ENCODE data around the gene C21orf58.

The C21orf58 gene

DNA sequence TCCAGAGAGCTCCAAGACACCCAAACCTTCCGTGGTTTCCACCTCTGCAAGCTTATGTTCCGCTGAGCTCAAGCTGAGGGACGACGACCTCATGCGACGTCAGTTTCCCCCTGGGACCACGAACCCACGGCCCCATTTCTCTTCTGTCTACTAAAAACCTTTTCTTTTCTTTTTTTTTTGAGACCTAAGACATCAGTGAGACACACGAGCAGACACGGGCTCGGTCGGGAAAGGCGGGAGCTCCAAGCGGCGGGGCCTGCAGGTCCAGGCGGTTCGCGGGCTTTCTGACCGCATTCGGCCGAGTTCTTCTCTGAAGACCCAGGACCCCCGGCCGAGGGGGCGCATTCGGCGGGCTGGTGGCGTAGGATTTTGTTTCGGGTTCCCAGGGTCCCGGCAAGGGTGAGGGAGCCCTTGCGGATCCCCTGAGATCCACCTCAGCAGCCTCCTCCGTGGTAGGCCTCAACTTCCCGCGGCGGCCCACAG lies 402 bp downstream of the C21orf58 start:
- H3K4me3 ChIP-seq (ENCODE audit: low read depth in 1 of 2, low read length in 1 of 2): peak overlapping the region; percentile 96 to 100
- H3K27ac ChIP-seq: peak overlapping the region; percentile 94
- no peaks in the 10 kb centered on the region for H3K27me3 ChIP-seq
- no peak for TF ChIP-seq CTCF (IDR thresholded peaks at IDR 0.05)
- H3K4me1 ChIP-seq (ENCODE audit: control insufficient read depth in 1 of 2, insufficient read depth in 1 of 2, low read depth in 1 of 2, low read length in 1 of 2): peaks cover 47 to 49% of the 10 kb centered on the region in 2 experiments
- H3K36me3 ChIP-seq: peaks cover 4% of the 10 kb centered on the region
- no peaks in the 10 kb centered on the region for H3K9me3 ChIP-seq

DNA sequence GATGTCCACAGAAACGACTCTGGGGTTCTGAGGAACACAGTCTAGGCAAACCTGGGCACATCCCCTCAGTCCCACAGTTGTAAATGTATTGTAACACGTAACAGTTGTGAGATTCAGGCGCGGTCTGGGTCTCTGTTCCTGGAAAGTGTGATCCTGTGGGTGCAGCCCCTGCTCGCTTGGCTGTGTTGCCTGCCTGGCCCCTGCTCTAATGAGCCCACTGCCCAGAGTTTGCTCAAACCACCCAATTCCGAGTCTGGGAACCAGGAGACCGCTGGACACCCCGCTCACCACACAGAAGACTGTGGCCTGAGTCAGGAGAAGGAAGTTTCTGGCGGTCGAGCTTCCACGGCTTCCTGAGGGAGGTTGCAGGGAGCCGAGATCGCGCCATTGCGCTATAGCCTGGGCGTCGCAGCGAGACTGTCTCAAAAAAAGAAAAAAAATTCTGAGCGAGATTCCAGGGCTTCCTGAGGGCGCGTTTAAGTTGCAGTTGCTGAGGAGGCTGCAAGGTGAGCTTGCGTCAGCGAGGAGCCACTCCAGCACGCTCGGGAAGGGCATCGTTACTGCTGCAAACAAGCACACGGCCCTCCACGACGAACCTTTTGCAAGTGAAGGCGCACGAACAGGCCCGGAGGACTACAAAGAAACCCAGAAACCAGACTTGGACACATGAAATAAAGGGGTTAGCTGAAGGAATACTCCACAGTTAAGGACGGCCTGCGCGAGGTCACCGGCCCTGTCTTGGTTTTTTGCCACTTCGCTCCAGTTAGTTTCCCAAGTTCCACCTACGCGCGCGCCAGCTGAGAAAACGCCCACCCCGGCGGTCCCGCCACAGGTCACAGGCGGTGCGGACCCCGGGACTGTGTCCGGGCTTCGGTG lies 1.1 kb downstream of the C21orf58 start:
- Histone ChIP-seq H3K27ac (peak overlapping the region; percentile 94), H3K36me3 (peaks cover 6% of the 10 kb centered on the region), H3K9me3 (no peaks in the 10 kb centered on the region), H3K4me3 (ENCODE audit: low read depth in 1 of 2, low read length in 1 of 2) (peak overlapping the region; percentile 96 to 100), H3K27me3 (no peaks in the 10 kb centered on the region), H3K4me1 (ENCODE audit: control insufficient read depth in 1 of 2, insufficient read depth in 1 of 2, low read depth in 1 of 2, low read length in 1 of 2) (peaks cover 47 to 49% of the 10 kb centered on the region in 2 experiments)
- no peak for TF ChIP-seq CTCF (IDR thresholded peaks at IDR 0.05)

DNA sequence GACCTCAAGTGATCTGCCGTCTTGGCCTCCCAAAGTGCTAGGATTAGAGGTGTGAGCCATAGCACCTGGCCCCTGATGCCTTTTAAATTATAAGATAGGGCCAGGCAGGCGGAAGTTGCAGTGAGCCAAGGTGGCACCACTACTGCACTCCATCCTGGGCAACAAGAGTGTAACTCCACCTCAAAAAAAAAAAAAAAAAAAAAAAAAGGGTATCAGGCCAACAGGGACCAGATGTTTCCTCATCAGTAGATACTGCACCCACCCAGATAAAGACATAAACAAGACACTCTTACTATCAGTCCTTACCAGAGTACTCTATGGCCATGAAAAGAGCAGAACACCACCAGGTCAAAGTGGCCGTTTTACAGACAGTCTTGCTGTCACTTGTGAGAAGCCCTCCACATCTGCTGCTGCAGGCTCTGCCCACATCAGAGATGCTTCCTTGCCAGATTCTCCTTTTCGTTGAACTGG lies 3.3 kb downstream of the C21orf58 start:
- Histone ChIP-seq H3K36me3 (peaks cover 18% of the 10 kb centered on the region), H3K27me3 (no peaks in the 10 kb centered on the region), H3K9me3 (no peaks in the 10 kb centered on the region), H3K27ac (no peak overlapping the region), H3K4me1 (ENCODE audit: control insufficient read depth in 1 of 2, insufficient read depth in 1 of 2, low read depth in 1 of 2, low read length in 1 of 2) (peaks cover 41 to 43% of the 10 kb centered on the region in 2 experiments), H3K4me3 (ENCODE audit: low read depth in 1 of 2, low read length in 1 of 2) (no peak overlapping the region)
- no peak for TF ChIP-seq CTCF (IDR thresholded peaks at IDR 0.05)

DNA sequence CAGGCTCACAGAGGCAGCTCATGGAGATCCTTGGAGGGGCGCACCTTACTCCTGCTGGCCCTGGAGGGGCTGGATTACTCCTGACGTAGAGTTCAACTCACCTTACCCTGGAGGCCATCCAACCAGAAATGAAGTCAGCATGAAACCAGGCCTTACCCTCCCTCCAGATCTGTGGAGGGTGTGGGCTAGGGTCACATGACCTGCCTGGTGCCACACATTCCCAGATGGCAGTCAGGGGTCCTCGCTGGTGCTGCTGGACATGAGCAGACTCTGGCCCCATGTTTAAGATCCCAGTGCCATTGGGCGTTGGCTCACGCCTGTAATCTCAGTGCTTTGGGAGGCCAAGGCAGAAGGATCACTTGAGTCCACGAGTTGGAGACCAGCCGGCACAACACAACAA lies 4.5 kb downstream of the C21orf58 start:
- no peak for TF ChIP-seq CTCF (IDR thresholded peaks at IDR 0.05)
- peaks cover 29% of the 10 kb centered on the region for H3K36me3 ChIP-seq

DNA sequence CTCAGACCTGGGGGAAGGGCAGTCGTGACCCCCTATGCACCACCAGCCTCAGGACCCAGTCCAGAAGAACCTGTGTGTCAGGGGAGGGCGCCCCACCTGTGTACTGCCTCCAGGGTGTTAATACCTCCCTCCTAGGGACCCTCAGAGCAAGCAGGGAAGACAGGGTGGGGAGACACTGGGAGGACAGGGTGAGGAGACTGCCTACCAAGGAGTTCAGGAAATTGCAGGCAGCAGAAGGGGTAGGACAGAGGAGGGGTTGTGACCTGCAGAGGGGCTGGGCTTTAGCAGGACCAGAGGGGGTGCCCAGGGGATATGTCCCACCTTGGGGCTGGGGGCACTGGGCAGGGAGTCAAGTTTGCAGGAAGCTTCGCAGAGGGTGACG lies 5.2 kb downstream of the C21orf58 start:
- Histone ChIP-seq H3K36me3 (peaks cover 31% of the 10 kb centered on the region), H3K27ac (no peak overlapping the region), H3K27me3 (no peaks in the 10 kb centered on the region), H3K4me3 (ENCODE audit: low read depth in 1 of 2, low read length in 1 of 2) (no peak overlapping the region), H3K4me1 (ENCODE audit: control insufficient read depth in 1 of 2, insufficient read depth in 1 of 2, low read depth in 1 of 2, low read length in 1 of 2) (peaks cover 36% of the 10 kb centered on the region in 2 experiments), H3K9me3 (no peaks in the 10 kb centered on the region)
- no peak for TF ChIP-seq CTCF (IDR thresholded peaks at IDR 0.05)

More for the DNA sequence above, 4.5 kb downstream of the C21orf58 start:
- Histone ChIP-seq H3K27ac (no peak overlapping the region), H3K27me3 (no peaks in the 10 kb centered on the region), H3K4me1 (ENCODE audit: control insufficient read depth in 1 of 2, insufficient read depth in 1 of 2, low read depth in 1 of 2, low read length in 1 of 2) (peaks cover 36 to 37% of the 10 kb centered on the region in 2 experiments), H3K9me3 (no peaks in the 10 kb centered on the region), H3K4me3 (ENCODE audit: low read depth in 1 of 2, low read length in 1 of 2) (no peak overlapping the region)
